Daoy (cell line): ENCODE data around the gene RNASE2. TPM values are rescaled to one million over a fixed set of nuclear protein-coding genes. Genes with fewer than 3 reads are reported as not detected.
A peak's percentile ranks its signal among the peaks of the same experiment; 100 is the strongest.
"Not testable (repeated sequence)": the region's sequence is repeated elsewhere in the genome, so short reads cannot be mapped to it uniquely, and the experiment has no call there.

ENCODE experiments used
- DNase-seq: peaks from one replicate; pipeline ENCODE4 v3.0.0-alpha.2; 2015; ENCODE audit warnings: low read depth
- total RNA-seq: library from RNA; depleted of rRNA; stranded (reverse); fragments of >200 nt; shearing (Covaris generic); gene quantifications from 2 replicates; pipeline ENCODE4 v1.2.3, GENCODE V29; 2014; rRNA removed

The RNASE2 gene
- not detected in 2 replicates for total RNA-seq

GRCh38 chr14:20954736-20955537 lies at the start of gene RNASE2:
TSS of gene RNASE2 (plus strand) at chr14:20955487. CDS start at chr14:20955772, 285 bp downstream.
- DNase-seq: not testable (repeated sequence)

GRCh38 chr14:20905676-20906075 lies 49.6 kb upstream of the RNASE2 start:
- DNase-seq: no peak

GRCh38 chr14:20907214-20907613 lies 48.1 kb upstream of the RNASE2 start:
- no peak for DNase-seq

GRCh38 chr14:20910822-20911221 lies 44.5 kb upstream of the RNASE2 start:
- not testable (repeated sequence) for DNase-seq

- peak; percentile 37 for DNase-seq
These were observed 36.1 kb upstream of the RNASE2 start for GRCh38 chr14:20919038-20919756.

GRCh38 chr14:20923766-20924297 lies 31.5 kb upstream of the RNASE2 start:
- not testable (repeated sequence) for DNase-seq

GRCh38 chr14:20934148-20934762 lies 21.0 kb upstream of the RNASE2 start:
- DNase-seq: peak; percentile 71

GRCh38 chr14:20935303-20935984 lies 19.8 kb upstream of the RNASE2 start:
- DNase-seq: no peak

GRCh38 chr14:20945146-20945545 lies 10.1 kb upstream of the RNASE2 start:
- not testable (repeated sequence) for DNase-seq

- DNase-seq: not testable (repeated sequence)
These were observed 8.6 kb upstream of the RNASE2 start for GRCh38 chr14:20946707-20947106.

GRCh38 chr14:20955538-20955873 lies 219 bp downstream of the RNASE2 start:
- DNase-seq: not testable (repeated sequence)

- no peak for DNase-seq
These were observed 1.2 kb downstream of the RNASE2 start for GRCh38 chr14:20956376-20956976.

GRCh38 chr14:20958946-20959345 lies 3.7 kb downstream of the RNASE2 start:
- not testable (repeated sequence) for DNase-seq

- peak; percentile 39 for DNase-seq
These were observed 14.0 kb downstream of the RNASE2 start for GRCh38 chr14:20969336-20969735.

GRCh38 chr14:20970647-20970982 lies 15.3 kb downstream of the RNASE2 start:
- DNase-seq: no peak

GRCh38 chr14:20970983-20971704 lies 15.9 kb downstream of the RNASE2 start:
- DNase-seq: peak; percentile 94

- DNase-seq: no peak
These were observed 16.4 kb downstream of the RNASE2 start for GRCh38 chr14:20971705-20972021.

GRCh38 chr14:20973501-20973900 lies 18.2 kb downstream of the RNASE2 start:
- no peak for DNase-seq

GRCh38 chr14:20976291-20976690 lies 21.0 kb downstream of the RNASE2 start:
- DNase-seq: no peak

GRCh38 chr14:20978687-20979086 lies 23.4 kb downstream of the RNASE2 start:
- no peak for DNase-seq

- no peak for DNase-seq
These were observed 25.6 kb downstream of the RNASE2 start for GRCh38 chr14:20980906-20981305.
